HepG2 (cell line): Measurements from ENCODE around the gene EFCAB8. TPM values are rescaled to one million over a fixed set of nuclear protein-coding genes. Genes with fewer than 3 reads are reported as not detected.

Experiments used
- KDM2A ChIP-seq: sonication (generic); formaldehyde crosslinking; IDR thresholded peaks from 2 replicates; pipeline ENCODE4 v1.4.0; 2020; ENCODE audit warnings: low read depth, missing genetic modification reagents, borderline replicate concordance
- PHF5A ChIP-seq: IDR thresholded peaks from one replicate; pipeline ENCODE4 v1.6.1; 2018; ENCODE audit warnings: low read depth, missing genetic modification reagents; ENCODE audit not compliant: unreplicated experiment
- RFX1 ChIP-seq: fragments of 450-650 bp; IDR thresholded peaks from 2 replicates; pipeline ENCODE4 v1.6.1; 2017
- TOPORS ChIP-seq: sonication (generic); formaldehyde crosslinking; IDR thresholded peaks from 2 replicates; pipeline ENCODE4 v1.8.0; 2023; ENCODE audit warnings: mild to moderate bottlenecking, missing genetic modification reagents
- ZNF263 ChIP-seq: sonication (generic); formaldehyde crosslinking; IDR thresholded peaks from 2 replicates; pipeline ENCODE4 v1.4.0; 2020; ENCODE audit warnings: missing genetic modification reagents
- ZNF777 ChIP-seq: sonication (generic); formaldehyde crosslinking; IDR thresholded peaks from 2 replicates; pipeline ENCODE4 v1.4.0; 2020; ENCODE audit warnings: missing genetic modification reagents
- ZNF788 ChIP-seq: sonication (generic); formaldehyde crosslinking; IDR thresholded peaks from 2 replicates; pipeline ENCODE4 v1.5.0; 2020; ENCODE audit warnings: mild to moderate bottlenecking, missing genetic modification reagents, borderline replicate concordance
- ZSCAN30 ChIP-seq: sonication (generic); formaldehyde crosslinking; IDR thresholded peaks from 2 replicates; pipeline ENCODE4 v1.5.0; 2020; ENCODE audit warnings: mild to moderate bottlenecking, missing genetic modification reagents
- polyA plus RNA-seq, 8 experiments: library from polyadenylated mRNA; depleted of rRNA in 3 of 8; stranded (reverse) in 7 of 8; unstranded in 1 of 8; fragments of >200 nt; fragmentation: Illumina TruSeq in 4 of 8; extraction: Trizol in 4 of 8; gene quantifications; 2 replicates each; pipeline versions ENCODE4 v1.2.1 to v1.2.3, GENCODE V29; 2011 to 2016; ENCODE audit warnings: low read depth in 4 of 8, missing spikeins in 1 of 8, mixed read lengths in 1 of 8; ENCODE audit not compliant: insufficient read depth in 1 of 8
- total RNA-seq, 5 experiments: library from RNA; depleted of rRNA; stranded (reverse); fragments of >200 nt; fragmentation: Illumina TruSeq; extraction: Trizol; gene quantifications; 2 replicates each; pipeline ENCODE4 v1.2.3, GENCODE V29; 2016; ENCODE audit warnings: low read depth in 1 of 5
- TF ChIP-seq, protein P1 (sequence below): sonication (generic); formaldehyde crosslinking; IDR thresholded peaks from 2 replicates; pipeline ENCODE4 v1.4.0; 2020; ENCODE audit warnings: missing genetic modification reagents
- TF ChIP-seq, protein P2 (sequence below): sonication (generic); formaldehyde crosslinking; IDR thresholded peaks from 2 replicates; pipeline ENCODE4 v1.4.0; 2020; ENCODE audit warnings: missing genetic modification reagents, borderline replicate concordance
- TF ChIP-seq, protein P3 (sequence below): sonication (generic); formaldehyde crosslinking; IDR thresholded peaks from 2 replicates; pipeline ENCODE4 v1.4.0; 2020; ENCODE audit warnings: missing genetic modification reagents, mild to moderate bottlenecking, borderline replicate concordance
- TF ChIP-seq, protein P4 (sequence below): IDR thresholded peaks from 2 replicates; pipeline ENCODE4 v1.6.1; 2016; ENCODE audit warnings: missing compliant biosample characterization, missing genetic modification reagents, borderline replicate concordance

Gene EFCAB8
- total and polyA plus RNA-seq, 2 of the 13 experiments (the other 11 are each of a cell fraction or from before 2014, with no cell fraction given): 0.15 to 0.22 TPM

DNA sequence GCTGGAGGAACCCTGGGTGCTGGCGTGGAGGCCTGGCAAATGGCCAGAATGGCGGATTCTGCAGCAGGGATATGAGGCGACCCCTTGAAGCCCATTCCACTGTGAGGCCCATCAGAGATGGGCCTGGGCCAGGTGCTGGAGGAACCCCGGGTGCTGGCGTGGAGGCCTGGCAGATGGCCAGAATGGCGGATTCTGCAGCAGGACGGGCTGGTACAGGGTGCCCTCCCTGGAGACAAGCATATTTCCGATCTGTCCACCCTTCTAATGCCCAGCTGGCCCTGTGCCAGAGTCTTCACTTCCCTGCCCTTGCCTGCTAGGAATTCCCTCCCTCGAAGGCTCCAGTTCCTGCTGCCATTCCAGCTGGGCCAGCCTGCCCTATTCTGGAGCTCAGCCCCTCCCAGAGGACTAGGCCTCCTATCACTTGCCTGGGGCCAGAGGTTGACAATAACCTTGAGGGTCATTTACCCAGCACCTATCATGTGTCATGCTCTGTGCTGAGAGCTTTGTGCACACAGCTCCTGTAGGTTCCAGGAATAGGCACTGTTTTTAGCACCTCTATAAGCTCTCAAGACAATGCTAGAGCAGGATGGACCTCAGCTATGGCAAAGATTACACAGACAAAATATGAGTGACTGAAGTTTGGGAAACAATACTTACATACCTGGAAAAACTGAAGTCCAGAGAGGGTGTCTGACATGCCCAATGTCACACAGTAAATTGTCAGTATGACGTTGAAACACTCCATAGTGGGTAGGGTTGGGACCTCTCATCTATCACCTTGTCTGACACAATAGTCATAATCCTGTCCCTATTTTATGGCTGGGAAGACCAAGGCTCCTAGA lies 124.1 kb downstream of the EFCAB8 start (continued):
- TF ChIP-seq, protein P1, sequence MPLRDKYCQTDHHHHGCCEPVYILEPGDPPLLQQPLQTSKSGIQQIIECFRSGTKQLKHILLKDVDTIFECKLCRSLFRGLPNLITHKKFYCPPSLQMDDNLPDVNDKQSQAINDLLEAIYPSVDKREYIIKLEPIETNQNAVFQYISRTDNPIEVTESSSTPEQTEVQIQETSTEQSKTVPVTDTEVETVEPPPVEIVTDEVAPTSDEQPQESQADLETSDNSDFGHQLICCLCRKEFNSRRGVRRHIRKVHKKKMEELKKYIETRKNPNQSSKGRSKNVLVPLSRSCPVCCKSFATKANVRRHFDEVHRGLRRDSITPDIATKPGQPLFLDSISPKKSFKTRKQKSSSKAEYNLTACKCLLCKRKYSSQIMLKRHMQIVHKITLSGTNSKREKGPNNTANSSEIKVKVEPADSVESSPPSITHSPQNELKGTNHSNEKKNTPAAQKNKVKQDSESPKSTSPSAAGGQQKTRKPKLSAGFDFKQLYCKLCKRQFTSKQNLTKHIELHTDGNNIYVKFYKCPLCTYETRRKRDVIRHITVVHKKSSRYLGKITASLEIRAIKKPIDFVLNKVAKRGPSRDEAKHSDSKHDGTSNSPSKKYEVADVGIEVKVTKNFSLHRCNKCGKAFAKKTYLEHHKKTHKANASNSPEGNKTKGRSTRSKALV (CRISPR knock-in tag): no peak
- TF ChIP-seq ZNF777 (CRISPR knock-in tag) (no peak), KDM2A (CRISPR knock-in tag) (peak; percentile 8; the same call in 1 of the 2 replicates), ZSCAN30 (CRISPR knock-in tag) (no peak), RFX1 (no peak), PHF5A (CRISPR knock-in tag) (no peak), ZNF788 (CRISPR knock-in tag) (no peak), TOPORS (CRISPR knock-in tag) (no peak), ZNF263 (CRISPR knock-in tag) (0 out of 2 replicates have a peak, but pooled peaks have one; percentile 11)
- TF ChIP-seq, protein P2, sequence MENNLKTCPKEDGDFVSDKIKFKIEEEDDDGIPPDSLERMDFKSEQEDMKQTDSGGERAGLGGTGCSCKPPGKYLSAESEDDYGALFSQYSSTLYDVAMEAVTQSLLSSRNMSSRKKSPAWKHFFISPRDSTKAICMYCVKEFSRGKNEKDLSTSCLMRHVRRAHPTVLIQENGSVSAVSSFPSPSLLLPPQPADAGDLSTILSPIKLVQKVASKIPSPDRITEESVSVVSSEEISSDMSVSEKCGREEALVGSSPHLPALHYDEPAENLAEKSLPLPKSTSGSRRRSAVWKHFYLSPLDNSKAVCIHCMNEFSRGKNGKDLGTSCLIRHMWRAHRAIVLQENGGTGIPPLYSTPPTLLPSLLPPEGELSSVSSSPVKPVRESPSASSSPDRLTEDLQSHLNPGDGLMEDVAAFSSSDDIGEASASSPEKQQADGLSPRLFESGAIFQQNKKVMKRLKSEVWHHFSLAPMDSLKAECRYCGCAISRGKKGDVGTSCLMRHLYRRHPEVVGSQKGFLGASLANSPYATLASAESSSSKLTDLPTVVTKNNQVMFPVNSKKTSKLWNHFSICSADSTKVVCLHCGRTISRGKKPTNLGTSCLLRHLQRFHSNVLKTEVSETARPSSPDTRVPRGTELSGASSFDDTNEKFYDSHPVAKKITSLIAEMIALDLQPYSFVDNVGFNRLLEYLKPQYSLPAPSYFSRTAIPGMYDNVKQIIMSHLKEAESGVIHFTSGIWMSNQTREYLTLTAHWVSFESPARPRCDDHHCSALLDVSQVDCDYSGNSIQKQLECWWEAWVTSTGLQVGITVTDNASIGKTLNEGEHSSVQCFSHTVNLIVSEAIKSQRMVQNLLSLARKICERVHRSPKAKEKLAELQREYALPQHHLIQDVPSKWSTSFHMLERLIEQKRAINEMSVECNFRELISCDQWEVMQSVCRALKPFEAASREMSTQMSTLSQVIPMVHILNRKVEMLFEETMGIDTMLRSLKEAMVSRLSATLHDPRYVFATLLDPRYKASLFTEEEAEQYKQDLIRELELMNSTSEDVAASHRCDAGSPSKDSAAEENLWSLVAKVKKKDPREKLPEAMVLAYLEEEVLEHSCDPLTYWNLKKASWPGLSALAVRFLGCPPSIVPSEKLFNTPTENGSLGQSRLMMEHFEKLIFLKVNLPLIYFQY (CRISPR knock-in tag): no peak
- TF ChIP-seq, protein P3, sequence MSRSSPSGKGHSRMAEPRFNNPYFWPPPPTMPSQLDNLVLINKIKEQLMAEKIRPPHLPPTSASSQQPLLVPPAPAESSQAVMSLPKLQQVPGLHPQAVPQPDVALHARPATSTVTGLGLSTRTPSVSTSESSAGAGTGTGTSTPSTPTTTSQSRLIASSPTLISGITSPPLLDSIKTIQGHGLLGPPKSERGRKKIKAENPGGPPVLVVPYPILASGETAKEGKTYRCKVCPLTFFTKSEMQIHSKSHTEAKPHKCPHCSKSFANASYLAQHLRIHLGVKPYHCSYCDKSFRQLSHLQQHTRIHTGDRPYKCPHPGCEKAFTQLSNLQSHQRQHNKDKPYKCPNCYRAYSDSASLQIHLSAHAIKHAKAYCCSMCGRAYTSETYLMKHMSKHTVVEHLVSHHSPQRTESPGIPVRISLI: no peak
- TF ChIP-seq, protein P4, sequence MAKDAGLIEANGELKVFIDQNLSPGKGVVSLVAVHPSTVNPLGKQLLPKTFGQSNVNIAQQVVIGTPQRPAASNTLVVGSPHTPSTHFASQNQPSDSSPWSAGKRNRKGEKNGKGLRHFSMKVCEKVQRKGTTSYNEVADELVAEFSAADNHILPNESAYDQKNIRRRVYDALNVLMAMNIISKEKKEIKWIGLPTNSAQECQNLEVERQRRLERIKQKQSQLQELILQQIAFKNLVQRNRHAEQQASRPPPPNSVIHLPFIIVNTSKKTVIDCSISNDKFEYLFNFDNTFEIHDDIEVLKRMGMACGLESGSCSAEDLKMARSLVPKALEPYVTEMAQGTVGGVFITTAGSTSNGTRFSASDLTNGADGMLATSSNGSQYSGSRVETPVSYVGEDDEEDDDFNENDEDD (CRISPR knock-in tag): no peak
